SKM-1 (cell line): Measurements from ENCODE around the gene PCDHB1.
"Not testable (repeated sequence)": the region's sequence is repeated elsewhere in the genome, so short reads cannot be mapped to it uniquely, and the experiment has no call there.

Experiments used
- DNase-seq: peaks from one replicate; lab custom pipeline; 2025; ENCODE audit not compliant: unreplicated experiment; lab: John Stamatoyannopoulos, UW

PCDHB1 gene

GRCh38 chr5:141082228-141082627 lies 31.1 kb downstream of the PCDHB1 start:
- DNase-seq: no peak

- DNase-seq: no peak
Observed at GRCh38 chr5:141084487-141084989, 33.4 kb downstream of the PCDHB1 start.

- no peak for DNase-seq
Observed at GRCh38 chr5:141094481-141095262, 43.5 kb downstream of the PCDHB1 start, which contains the start of gene PCDHB2. Gene PCDHB2 (plus strand): TSS chr5:141094615. CDS start chr5:141094791, 176 bp downstream.

- no peak for DNase-seq
Observed at GRCh38 chr5:141095263-141095641, 44.1 kb downstream of the PCDHB1 start.

GRCh38 chr5:141096181-141096580 lies 45.0 kb downstream of the PCDHB1 start:
- not testable (repeated sequence) for DNase-seq

- DNase-seq: not testable (repeated sequence)
Observed at GRCh38 chr5:141096586-141096985, 45.4 kb downstream of the PCDHB1 start.

GRCh38 chr5:141100243-141100805 lies 49.1 kb downstream of the PCDHB1 start, which contains the start of gene PCDHB3:
Gene PCDHB3 (plus strand): TSS chr5:141100473. CDS start chr5:141100650, 177 bp downstream.
- DNase-seq: no peak

- no peak for DNase-seq
Observed at GRCh38 chr5:141101059-141101458, 49.9 kb downstream of the PCDHB1 start.

GRCh38 chr5:141102070-141102469 lies 50.9 kb downstream of the PCDHB1 start:
- DNase-seq: not testable (repeated sequence)

GRCh38 chr5:141102471-141102870 lies 51.3 kb downstream of the PCDHB1 start:
- not testable (repeated sequence) for DNase-seq

GRCh38 chr5:141105350-141105749 lies 54.2 kb downstream of the PCDHB1 start:
- no peak for DNase-seq
